HepG2 (cell line): ENCODE results near the gene NDUFS2. TPM values are rescaled to one million over a fixed set of nuclear protein-coding genes. Genes with fewer than 3 reads are reported as not detected.
A peak's percentile ranks its signal among the peaks of the same experiment; 100 is the strongest.

Experiments used
- ATAC-seq: fragments of 200-7000 bp; cut with Tn5 transposase; 3 replicates; pipeline ENCODE4 v1.9.1; 2020; ENCODE audit warnings: mild to moderate bottlenecking, moderate library complexity
- BruUV-seq: library from RNA; stranded (reverse); fragments of 400-500 nt; replicated peaks from 2 replicates; lab custom pipeline; 2021; lab: Mats Ljungman, UMichigan
- CTCF ChIA-PET: fragments of 300-600 bp; formaldehyde crosslinking; extraction: SDS; loops from one replicate; lab custom pipeline; 2021; ENCODE audit warnings: low total read pairs, inconsistent platforms, low intra/inter-chr PET ratio; lab: Yijun Ruan, JAX
- POLR2A ChIA-PET: fragments of 350-600 bp; sonication (Branson Sonifier 250); formaldehyde crosslinking; loops from one replicate; lab custom pipeline; 2020; ENCODE audit warnings: antibody characterized with exemption, inconsistent platforms; lab: Yijun Ruan, JAX
- DNase-seq: peaks from one replicate; pipeline ENCODE4 v3.0.0-alpha.2; 2015; ENCODE audit warnings: low spot score
- FAIRE-seq: peaks from 3 replicates; lab custom pipeline; 2011; peaks lifted over from hg19 to GRCh38; lab: Jason Lieb, UNC
- H2AFZ ChIP-seq: one replicate; pipeline ENCODE4 v1.6.1; 2011; ENCODE audit warnings: low read length, inconsistent platforms
- H3K27ac ChIP-seq: fragments of 300-600 bp; 3 replicates; pipeline ENCODE4 v1.8.0; 2011; ENCODE audit warnings: mixed run types, mild to moderate bottlenecking, mixed read lengths, low read length, inconsistent platforms; ENCODE audit not compliant: insufficient read depth; ENCODE audit errors: extremely low read length
- H3K27me3 ChIP-seq, 2 experiments: fragments of 200-600 bp in 1 of 2; 2 replicates in 1 of 2; 3 replicates in 1 of 2; pipeline versions ENCODE4 v1.6.0 to v1.8.0; 2011; ENCODE audit warnings: low read length in 2 of 2, mild to moderate bottlenecking in 2 of 2, moderate library complexity in 2 of 2, inconsistent platforms in 1 of 2; ENCODE audit not compliant: insufficient read depth in 2 of 2, control insufficient read depth in 1 of 2
- H3K36me3 ChIP-seq, 2 experiments: fragments of 200-600 bp in 1 of 2; replicated peaks in 1 of 2; 2 replicates in 1 of 2; 3 replicates in 1 of 2; pipeline versions ENCODE4 v1.5.1 to v1.8.0; 2011; ENCODE audit warnings: low read length in 2 of 2, inconsistent platforms in 1 of 2; ENCODE audit not compliant: insufficient read depth in 2 of 2, control insufficient read depth in 1 of 2
- H3K4me1 ChIP-seq: 2 replicates; pipeline ENCODE4 v1.5.1; 2012; ENCODE audit warnings: low read length, inconsistent platforms; ENCODE audit not compliant: insufficient read depth
- H3K4me2 ChIP-seq: 2 replicates; pipeline ENCODE4 v1.6.0; 2011; ENCODE audit warnings: low read depth, low read length, inconsistent platforms
- H3K4me3 ChIP-seq, 3 experiments: fragments of 200-600 bp in 1 of 3; sonication (generic), shearing (Covaris generic) in 1 of 3; replicated peaks in 1 of 3; 2 replicates each; pipeline ENCODE4 v1.5.1; 2011 to 2016; ENCODE audit warnings: low read length in 3 of 3, inconsistent platforms in 2 of 3, low read depth in 2 of 3, mild to moderate bottlenecking in 2 of 3, control low read depth in 1 of 3, mixed read lengths in 1 of 3; ENCODE audit not compliant: insufficient read depth in 1 of 3
- H3K79me2 ChIP-seq: one replicate; pipeline ENCODE4 v1.6.1; 2011; ENCODE audit warnings: low read length, inconsistent platforms; ENCODE audit not compliant: insufficient read depth
- H3K9ac ChIP-seq: 2 replicates; pipeline ENCODE4 v1.6.0; 2011; ENCODE audit warnings: mild to moderate bottlenecking, low read depth, low read length, inconsistent platforms; ENCODE audit not compliant: insufficient read depth
- H3K9me3 ChIP-seq: 2 replicates; pipeline ENCODE4 v1.5.1; 2012; ENCODE audit warnings: mild to moderate bottlenecking, low read length
- H4K20me1 ChIP-seq: 2 replicates; pipeline ENCODE4 v1.6.0; 2011; ENCODE audit warnings: inconsistent platforms, mild to moderate bottlenecking, low read length, moderate library complexity; ENCODE audit not compliant: insufficient read depth
- CHD2 ChIP-seq: IDR thresholded peaks from 2 replicates; pipeline ENCODE4 v1.6.1; 2011; ENCODE audit warnings: low read depth, low read length, improper control_type of control experiment
- DBP ChIP-seq: sonication (generic); formaldehyde crosslinking; IDR thresholded peaks from 2 replicates; pipeline ENCODE4 v1.4.0; 2020; ENCODE audit warnings: missing genetic modification reagents; ENCODE audit errors: not compliant biosample characterization
- DDIT3 ChIP-seq: sonication (generic); formaldehyde crosslinking; IDR thresholded peaks from 2 replicates; pipeline ENCODE4 v1.4.0; 2020; ENCODE audit warnings: mild to moderate bottlenecking, missing genetic modification reagents
- PCBP1 ChIP-seq: fragments of 200-400 bp; formaldehyde crosslinking; IDR thresholded peaks from 2 replicates; pipeline ENCODE4 v1.6.1; 2017; ENCODE audit warnings: mild to moderate bottlenecking, low read depth, low read length, borderline replicate concordance
- REPIN1 ChIP-seq: sonication (generic); formaldehyde crosslinking; IDR thresholded peaks from 2 replicates; pipeline ENCODE4 v1.8.0; 2022; ENCODE audit warnings: missing genetic modification reagents, low read depth, mild to moderate bottlenecking, borderline replicate concordance
- SOX6 ChIP-seq, 2 experiments: fragments of 450-650 bp in 1 of 2; sonication (generic) in 1 of 2; formaldehyde crosslinking in 1 of 2; IDR thresholded peaks; 2 replicates each; pipeline versions ENCODE4 v1.4.0 to v1.6.1; 2017 to 2020; ENCODE audit warnings: antibody characterized with exemption in 1 of 2, mild to moderate bottlenecking in 1 of 2, missing genetic modification reagents in 1 of 2
- TOE1 ChIP-seq: sonication (generic); formaldehyde crosslinking; IDR thresholded peaks from 2 replicates; pipeline ENCODE4 v1.4.0; 2020; ENCODE audit warnings: mild to moderate bottlenecking, missing genetic modification reagents
- ZMYM3 ChIP-seq: sonication (generic); formaldehyde crosslinking; IDR thresholded peaks from 2 replicates; pipeline ENCODE4 v1.5.1; 2020; ENCODE audit warnings: mild to moderate bottlenecking, missing genetic modification reagents
- ZNF674 ChIP-seq: sonication (generic); formaldehyde crosslinking; IDR thresholded peaks from 2 replicates; pipeline ENCODE4 v1.5.0; 2020; ENCODE audit warnings: low read depth, mild to moderate bottlenecking, missing genetic modification reagents
- ZNF724P ChIP-seq: sonication (generic); formaldehyde crosslinking; IDR thresholded peaks from 2 replicates; pipeline ENCODE4 v1.8.0; 2022; ENCODE audit warnings: missing genetic modification reagents, borderline replicate concordance
- WGBS: methylation state at CpG from one replicate; pipeline ENCODE4 v1.1.6; 2017; ENCODE audit warnings: low lambda C conversion rate; 5-methylcytosine and 5-hydroxymethylcytosine counted together
- in situ Hi-C: cut with HindIII; loops from 2 replicates; pipeline ENCODE4 v1.10.0; 2017; ENCODE audit warnings: low pct_unique_long_range_greater_than_20kb; ENCODE audit not compliant: extremely low pct_ligation_motif_present
- intact Hi-C: fragments of 100-400 bp; cut with micrococcal nuclease; formaldehyde crosslinking; loops from one replicate; pipeline ENCODE4 v1.10.0; 2022; ENCODE audit not compliant: unreplicated experiment
- polyA plus RNA-seq, 8 experiments: library from polyadenylated mRNA; depleted of rRNA in 3 of 8; stranded (reverse) in 7 of 8; unstranded in 1 of 8; fragments of >200 nt; fragmentation: Illumina TruSeq in 4 of 8; extraction: Trizol in 4 of 8; gene quantifications; 2 replicates each; pipeline versions ENCODE4 v1.2.1 to v1.2.3, GENCODE V29; 2011 to 2016; ENCODE audit warnings: low read depth in 4 of 8, missing spikeins in 1 of 8, mixed read lengths in 1 of 8; ENCODE audit not compliant: insufficient read depth in 1 of 8
- total RNA-seq, 5 experiments: library from RNA; depleted of rRNA; stranded (reverse); fragments of >200 nt; fragmentation: Illumina TruSeq; extraction: Trizol; gene quantifications; 2 replicates each; pipeline ENCODE4 v1.2.3, GENCODE V29; 2016; ENCODE audit warnings: low read depth in 1 of 5
- TF ChIP-seq, protein P1 (sequence below): sonication (generic); formaldehyde crosslinking; IDR thresholded peaks from 2 replicates; pipeline ENCODE4 v1.4.0; 2020; ENCODE audit warnings: missing genetic modification reagents

NDUFS2 gene
- total and polyA plus RNA-seq, 2 of the 13 experiments (the other 11 are each of a cell fraction or from before 2014, with no cell fraction given), result 89.9 to 118 TPM

GRCh38 chr1:161200992-161201835, 953 bp upstream of the NDUFS2 start (continued):
- TF ChIP-seq, protein P1, sequence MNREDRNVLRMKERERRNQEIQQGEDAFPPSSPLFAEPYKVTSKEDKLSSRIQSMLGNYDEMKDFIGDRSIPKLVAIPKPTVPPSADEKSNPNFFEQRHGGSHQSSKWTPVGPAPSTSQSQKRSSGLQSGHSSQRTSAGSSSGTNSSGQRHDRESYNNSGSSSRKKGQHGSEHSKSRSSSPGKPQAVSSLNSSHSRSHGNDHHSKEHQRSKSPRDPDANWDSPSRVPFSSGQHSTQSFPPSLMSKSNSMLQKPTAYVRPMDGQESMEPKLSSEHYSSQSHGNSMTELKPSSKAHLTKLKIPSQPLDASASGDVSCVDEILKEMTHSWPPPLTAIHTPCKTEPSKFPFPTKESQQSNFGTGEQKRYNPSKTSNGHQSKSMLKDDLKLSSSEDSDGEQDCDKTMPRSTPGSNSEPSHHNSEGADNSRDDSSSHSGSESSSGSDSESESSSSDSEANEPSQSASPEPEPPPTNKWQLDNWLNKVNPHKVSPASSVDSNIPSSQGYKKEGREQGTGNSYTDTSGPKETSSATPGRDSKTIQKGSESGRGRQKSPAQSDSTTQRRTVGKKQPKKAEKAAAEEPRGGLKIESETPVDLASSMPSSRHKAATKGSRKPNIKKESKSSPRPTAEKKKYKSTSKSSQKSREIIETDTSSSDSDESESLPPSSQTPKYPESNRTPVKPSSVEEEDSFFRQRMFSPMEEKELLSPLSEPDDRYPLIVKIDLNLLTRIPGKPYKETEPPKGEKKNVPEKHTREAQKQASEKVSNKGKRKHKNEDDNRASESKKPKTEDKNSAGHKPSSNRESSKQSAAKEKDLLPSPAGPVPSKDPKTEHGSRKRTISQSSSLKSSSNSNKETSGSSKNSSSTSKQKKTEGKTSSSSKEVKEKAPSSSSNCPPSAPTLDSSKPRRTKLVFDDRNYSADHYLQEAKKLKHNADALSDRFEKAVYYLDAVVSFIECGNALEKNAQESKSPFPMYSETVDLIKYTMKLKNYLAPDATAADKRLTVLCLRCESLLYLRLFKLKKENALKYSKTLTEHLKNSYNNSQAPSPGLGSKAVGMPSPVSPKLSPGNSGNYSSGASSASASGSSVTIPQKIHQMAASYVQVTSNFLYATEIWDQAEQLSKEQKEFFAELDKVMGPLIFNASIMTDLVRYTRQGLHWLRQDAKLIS, result no peak
- TF ChIP-seq CHD2 (no peak), DBP (CRISPR knock-in tag) (no peak), ZNF724P (CRISPR knock-in tag) (peak; percentile 60; the same call in 1 of the 2 replicates)

- no peak for FAIRE-seq
- intact Hi-C loops, result no loop called here
- TF ChIP-seq PCBP1, result no peak
- no peak for TF ChIP-seq ZMYM3 (CRISPR knock-in tag)
- TF ChIP-seq DDIT3 (CRISPR knock-in tag), result no peak
- no peak for TF ChIP-seq ZNF674 (CRISPR knock-in tag)
- TF ChIP-seq SOX6 (IDR thresholded peaks at IDR 0.05), result no peak
- no peak for TF ChIP-seq SOX6 (CRISPR knock-in tag; IDR thresholded peaks at IDR 0.05)
- TF ChIP-seq TOE1 (CRISPR knock-in tag), result no peak
- TF ChIP-seq REPIN1 (CRISPR knock-in tag), result no peak
Observed at GRCh38 chr1:161206411-161207140, 4.4 kb downstream of the NDUFS2 start.

More at GRCh38 chr1:161206411-161207140, 4.4 kb downstream of the NDUFS2 start:
- POLR2A ChIA-PET, result interaction anchor here (13.8 kb wide), 1 partner anchor 15 kb away, joined by 357 read pairs; the partner anchor contains the start of genes APOA2 and TOMM40L
- Histone ChIP-seq H3K4me1 (peaks cover 51% of the 10 kb centered on the region), H3K36me3 (peaks cover 14 to 69% of the 10 kb centered on the region in 2 experiments), H3K27me3 (no peaks in the 10 kb centered on the region; a peak in 1 of 5 replicates), H3K4me2 (no peak overlapping the region), H3K4me3 (no peak overlapping the region), H3K27ac (no peak overlapping the region), H3K9ac (no peak overlapping the region), H2AFZ (no peak overlapping the region), H3K79me2 (peaks cover 25% of the 10 kb centered on the region), H4K20me1 (no peaks in the 10 kb centered on the region), H3K9me3 (no peaks in the 10 kb centered on the region)
- DNase-seq, result no peak
- no peak for ATAC-seq
- in situ Hi-C loops, result no loop called here
- 96% methylated on average over 12 of the region's 12 CpGs for WGBS
- CTCF ChIA-PET, result no interaction called here
- no TSS peak for BruUV-seq
